AG08396 (cell line): ENCODE results near the gene ZNF474.

Experiments used
- DNase-seq: peaks from one replicate; pipeline ENCODE4 v3.0.0; 2012; ENCODE audit warnings: low spot score, mixed read lengths

ZNF474 gene

DNA sequence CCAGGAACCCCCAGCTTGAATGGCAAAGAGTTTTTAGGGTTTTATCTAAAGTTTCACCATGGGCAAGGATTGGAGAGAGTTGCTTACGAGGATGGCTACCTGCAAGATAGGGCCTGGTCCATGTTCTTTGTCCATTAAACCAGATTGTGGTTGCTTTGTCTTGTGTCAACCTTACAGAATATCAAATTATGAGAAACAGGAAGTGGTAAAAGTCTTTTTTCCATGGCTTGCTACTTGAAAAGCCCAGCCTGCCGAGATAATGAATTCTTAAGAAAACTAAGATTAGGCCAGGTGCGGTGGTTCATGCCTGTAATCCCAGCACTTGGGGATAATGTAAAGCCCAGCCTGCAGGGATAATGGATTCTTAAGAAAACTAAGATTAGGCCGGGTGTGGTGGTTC lies 24.4 kb downstream of the ZNF474 start:
- no peak for DNase-seq

GRCh38 chr5:122154491-122154890 lies 25.1 kb downstream of the ZNF474 start:
- no peak for DNase-seq

DNA sequence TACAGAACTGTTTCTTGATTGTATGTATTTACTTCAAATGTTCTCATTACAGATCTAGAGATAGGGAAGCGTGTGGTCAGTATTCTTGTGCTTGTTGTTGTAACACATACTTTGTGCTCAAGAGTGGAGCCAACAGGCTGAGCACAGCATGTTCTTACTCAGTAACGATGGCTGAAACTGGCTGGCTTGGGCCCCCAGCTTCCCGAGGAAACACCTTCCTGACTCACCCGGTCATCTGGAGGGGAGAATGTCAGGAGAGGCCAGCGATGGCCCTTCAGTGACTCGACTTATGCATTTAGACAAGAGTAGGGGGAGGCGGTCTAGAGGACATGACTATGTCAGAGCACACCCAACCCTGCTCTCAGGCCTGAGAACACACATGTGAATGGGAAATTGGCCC lies 25.6 kb downstream of the ZNF474 start:
- DNase-seq: peak; percentile 57

DNA sequence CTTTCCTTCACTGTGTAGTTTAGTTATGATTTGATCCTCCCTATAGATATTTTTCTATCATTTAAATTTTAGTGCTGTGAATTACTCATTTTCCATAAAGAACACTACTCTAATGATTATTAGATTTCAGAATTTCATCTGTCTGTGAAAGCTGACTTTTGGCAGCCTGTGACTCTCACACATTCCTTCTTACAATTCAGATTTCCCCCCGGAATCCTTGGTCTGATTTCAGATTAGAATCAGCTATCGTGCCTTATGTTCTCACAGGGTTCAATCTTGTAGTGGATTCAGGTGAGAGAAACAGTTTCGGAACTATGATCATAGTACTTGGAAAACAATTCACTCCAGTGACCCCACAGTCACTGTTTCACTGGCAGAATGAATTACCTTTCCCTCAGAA lies 26.2 kb downstream of the ZNF474 start:
- no peak for DNase-seq

GRCh38 chr5:122156724-122157325 lies 27.5 kb downstream of the ZNF474 start:
- DNase-seq: no peak

- no peak for DNase-seq
Measured at GRCh38 chr5:122162100-122162638, 32.8 kb downstream of the ZNF474 start.

DNA sequence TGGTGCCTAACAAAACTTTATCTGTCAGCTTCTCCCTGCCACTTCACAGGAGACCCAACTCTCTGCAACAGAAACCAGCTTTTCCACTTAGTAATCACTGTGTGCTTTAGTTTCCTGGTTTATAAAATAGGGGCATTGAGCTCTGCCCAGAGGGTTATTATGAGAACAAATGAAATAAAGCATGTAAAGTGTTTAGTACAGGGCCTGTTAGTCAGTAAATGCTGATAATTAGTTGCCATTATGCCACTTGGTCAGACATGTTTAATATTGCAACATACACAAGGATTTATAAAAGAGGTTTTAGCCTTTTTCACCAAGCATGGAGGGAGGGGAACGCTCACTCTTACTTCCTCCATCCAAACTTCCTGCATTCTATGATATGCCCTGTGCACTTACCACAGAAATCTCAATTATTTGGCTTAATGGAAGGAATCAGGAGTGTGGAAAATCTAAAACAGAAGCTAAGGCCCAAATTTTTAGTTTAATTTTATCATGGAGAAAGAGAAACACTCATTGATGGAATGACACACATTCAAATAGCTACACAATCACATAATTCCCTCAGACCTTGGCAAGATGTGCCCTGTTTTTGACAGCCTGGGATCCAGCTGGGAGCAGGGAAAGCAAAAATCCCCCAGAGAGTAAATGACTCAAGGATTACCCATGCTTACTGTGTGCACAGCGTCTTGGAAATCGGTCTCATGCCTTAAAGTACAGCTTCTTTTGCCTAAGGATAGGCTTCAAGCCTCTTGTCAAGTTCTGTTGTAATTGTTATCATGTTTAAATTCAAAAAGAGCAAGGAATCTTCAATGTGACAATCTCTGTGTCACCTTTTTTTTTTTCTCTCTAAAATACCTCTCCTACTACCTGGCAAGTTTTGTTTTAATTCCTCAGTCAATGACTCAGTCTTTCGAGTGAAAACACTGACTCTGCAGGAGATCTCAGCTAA lies 34.0 kb downstream of the ZNF474 start:
- DNase-seq: peak; percentile 72

DNA sequence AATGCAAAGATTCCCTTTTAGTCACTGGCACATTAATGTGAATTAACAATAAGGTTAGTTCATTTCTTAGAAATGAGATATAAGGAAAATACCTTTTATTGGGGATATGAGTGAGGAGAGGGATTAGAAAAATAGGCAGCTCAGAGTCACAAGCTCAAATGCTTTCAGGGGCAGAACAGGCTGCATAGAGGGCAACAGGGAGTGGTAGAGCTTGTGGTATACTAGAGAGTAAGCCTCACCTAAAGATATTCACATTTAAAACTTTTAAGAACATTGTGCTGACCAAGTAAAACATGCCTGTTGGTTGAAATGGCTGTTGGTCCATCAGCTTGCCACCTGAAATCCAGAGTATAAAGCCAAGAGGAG lies 34.7 kb downstream of the ZNF474 start:
- DNase-seq: no peak

DNA sequence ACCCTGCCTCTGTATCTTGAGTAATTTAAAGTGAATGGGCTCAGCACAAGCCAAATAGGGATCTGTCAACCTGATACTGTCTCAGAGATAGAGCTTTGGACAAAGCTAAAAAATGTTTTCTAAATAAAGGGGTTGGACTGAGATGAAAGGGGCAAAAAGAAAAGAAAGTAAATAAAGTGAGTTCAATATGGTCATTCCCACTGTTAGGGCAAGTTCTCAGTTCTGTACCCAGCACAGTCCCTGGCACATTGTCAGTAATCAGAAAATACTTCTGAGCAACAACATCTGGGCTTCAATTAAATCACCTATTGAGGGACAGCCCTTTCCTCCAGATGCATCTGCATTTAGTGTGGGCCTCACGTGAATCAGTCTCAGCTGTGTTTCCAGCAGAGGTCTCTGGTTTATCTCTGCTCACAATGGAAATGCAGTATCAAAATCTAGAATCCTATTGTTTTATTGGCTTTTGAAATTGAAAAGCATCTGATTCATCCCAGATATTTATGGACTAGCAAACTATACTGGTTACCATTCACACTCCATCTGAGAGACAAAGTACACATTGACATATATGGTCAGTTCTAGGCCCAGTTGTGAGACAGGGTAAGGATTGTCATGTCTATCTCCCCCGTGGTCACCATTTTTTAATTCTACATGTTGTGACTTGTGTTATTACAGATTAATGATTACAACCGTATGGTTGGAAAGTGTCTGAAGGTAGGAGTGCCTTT lies 35.6 kb downstream of the ZNF474 start:
- DNase-seq: no peak

DNA sequence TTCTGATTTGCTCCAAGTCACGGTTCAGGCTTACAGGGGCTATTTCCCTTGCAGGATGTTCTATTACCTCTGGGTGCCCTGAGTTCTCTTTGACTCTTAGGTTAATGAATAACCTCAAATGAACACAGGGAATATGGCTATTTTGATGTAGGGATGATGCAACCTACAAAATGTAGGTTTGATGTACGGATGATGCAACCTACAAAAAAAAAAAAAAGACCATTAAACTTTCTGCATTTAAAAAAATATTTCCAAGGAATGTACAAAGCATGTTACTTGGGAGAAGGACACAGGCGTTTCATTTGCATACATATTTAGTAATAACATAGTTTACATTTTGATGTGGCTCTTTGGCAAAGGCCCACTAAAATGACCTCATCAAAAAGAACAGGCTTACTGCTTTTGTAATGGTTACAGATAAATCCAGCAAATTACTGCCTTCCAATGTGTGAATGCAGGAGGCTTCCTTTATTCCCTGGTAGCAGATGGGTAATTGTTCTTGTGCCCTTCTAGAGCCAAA lies 36.3 kb downstream of the ZNF474 start:
- no peak for DNase-seq

DNA sequence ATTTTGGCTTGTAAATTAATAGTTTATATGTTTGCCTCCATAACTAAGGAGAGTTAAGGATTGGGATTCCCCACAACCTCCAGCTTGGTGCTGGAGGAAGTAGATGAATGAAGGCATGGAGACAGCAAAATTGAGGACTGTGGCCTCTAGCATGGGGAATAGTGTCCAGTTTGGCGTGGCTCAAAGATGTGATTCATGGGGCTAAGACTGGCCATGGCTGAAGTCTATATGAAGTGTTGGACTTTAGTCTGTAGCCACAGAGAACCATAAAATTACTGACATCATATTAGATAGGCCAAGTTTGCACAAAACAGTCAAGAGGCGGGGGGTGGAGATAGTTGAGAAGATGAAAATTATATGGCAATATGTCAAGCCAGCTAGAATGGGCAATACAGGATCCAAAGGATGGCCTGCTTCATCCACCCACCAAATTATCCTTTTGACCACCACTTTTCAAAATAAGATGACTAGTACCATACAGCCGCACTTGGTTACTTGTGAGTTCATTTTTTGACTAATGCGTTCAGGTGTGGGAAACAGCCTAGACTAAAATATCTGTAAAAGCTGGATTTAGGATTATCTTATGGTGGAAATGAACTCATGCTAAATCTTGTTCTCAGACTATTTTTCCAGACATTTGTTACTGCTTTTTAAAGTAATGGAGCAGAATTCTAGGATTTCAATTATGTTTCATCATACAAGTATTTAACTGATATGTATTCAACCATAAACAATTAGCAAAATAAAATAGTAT lies 40.2 kb downstream of the ZNF474 start:
- DNase-seq: no peak

DNA sequence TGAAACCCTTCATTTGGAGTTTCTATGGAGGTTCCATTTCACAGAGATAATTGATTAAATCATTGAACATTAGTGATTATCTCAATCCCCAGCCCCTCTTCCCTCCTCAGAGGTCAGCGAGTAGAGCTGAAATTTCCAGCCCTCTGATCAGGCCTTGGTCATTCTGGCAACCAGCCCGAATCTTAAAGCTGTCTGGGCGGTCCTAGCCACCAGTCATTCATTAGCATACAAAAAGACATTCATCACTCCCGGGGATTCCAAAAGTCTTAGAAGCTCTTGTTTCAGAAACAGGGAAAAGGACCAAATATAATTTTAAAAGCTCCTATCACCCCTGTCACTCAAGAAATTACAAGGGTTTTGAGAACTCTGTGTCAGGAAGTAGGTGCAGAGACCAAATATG lies 41.3 kb downstream of the ZNF474 start:
- no peak for DNase-seq

- no peak for DNase-seq
Measured at GRCh38 chr5:122172207-122172606, 42.9 kb downstream of the ZNF474 start.

GRCh38 chr5:122173474-122174415 lies 44.4 kb downstream of the ZNF474 start:
- no peak for DNase-seq

DNA sequence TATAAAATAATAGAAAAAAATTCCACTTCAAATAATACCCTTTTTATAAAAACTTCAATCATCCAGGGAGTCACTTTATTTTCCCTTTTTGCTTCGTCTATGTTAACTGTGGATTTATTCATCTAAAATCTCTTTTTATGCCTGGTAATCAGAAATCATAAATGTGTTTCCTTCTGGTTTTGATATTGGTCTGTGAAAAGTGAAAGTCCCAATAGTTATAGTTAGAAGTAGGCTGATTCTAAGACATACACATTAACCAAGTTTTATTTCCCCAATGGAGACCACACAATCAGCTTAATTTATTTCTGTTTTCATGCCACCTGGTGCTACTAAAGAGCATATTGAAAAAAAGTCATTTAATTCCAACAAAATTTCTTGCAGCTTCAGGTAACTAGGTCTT lies 45.7 kb downstream of the ZNF474 start:
- DNase-seq: no peak

DNA sequence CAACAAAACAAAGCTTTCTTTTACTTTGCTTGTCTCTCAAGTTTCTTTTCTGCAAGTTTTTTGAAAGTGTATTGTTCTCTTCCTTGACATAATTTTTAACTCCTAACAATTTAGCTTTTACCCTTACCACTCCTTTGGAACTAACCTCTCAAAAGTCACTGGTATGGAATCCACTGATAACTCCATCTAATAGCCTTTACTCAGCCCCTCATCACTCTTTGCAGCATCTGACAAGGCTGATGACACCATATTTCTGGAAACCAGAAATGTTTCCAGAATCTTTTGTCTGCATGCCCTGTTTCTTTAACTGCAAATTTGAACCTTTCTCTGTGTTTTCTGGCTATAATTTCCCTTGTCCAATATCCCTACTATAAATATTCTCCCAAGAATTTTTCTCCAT lies 46.5 kb downstream of the ZNF474 start:
- no peak for DNase-seq

DNA sequence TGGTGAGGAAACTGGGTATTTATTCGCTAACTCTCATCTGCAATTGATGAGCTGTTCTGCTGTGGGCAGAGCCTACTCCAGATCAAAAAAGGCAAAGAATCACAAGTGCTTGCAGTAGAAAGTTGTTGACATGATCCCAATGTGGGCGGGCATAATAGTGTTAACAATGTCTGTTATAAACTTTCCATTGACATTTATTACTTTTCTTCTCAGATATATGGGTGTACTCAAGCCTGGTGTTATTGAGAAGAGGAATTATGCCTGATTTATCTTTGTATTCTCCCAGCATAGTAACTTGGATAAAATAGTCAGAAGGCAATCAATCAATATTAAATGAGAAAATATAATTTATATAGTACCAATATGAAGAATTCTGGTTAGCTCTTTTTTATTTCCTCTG lies 47.8 kb downstream of the ZNF474 start:
- DNase-seq: no peak

- no peak for DNase-seq
Measured at GRCh38 chr5:122179701-122180100, 50.4 kb downstream of the ZNF474 start.

- DNase-seq: no peak
Measured at GRCh38 chr5:122180146-122180712, 50.9 kb downstream of the ZNF474 start.

DNA sequence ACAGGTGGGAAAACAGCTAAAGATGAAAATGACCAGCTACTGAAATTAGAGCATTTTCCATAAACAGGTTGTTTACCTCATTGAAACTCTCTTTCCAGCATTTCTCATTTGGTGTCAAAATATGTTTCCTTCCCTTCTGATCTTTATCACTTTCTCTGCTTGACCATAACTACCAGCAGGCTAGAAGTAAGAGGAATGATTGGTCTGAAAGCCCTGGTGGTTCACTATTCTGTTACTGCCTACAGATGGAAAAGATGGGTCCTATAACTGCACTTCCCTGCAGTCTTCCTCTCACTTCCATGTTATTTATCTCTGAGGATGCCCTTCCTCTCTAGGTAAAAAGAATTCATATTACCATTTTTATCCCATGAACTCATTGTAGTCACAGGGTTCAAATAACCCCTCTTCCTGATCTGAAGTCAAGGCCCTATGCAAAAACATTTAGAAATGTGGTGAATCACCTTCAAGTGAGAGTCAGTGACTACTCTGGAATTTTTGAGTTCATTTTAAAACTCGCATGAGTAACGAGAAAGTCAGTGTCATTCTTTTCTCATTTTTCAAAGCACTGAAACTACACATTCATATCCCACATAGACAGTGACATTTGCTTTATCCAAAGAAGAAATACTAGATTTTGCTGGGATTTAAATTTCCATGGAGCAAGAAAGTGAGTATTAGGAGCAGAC lies 51.7 kb downstream of the ZNF474 start:
- DNase-seq: peak; percentile 36
